GM12872 (cell line): ENCODE measurements around the gene CFAP45.

ENCODE experiments used
- TF ChIP-seq, protein P1 (sequence below): IDR thresholded peaks from 3 replicates; pipeline ENCODE4 v1.5.1; 2011; ENCODE audit warnings: low read depth, mild to moderate bottlenecking, low read length, moderate library complexity; ENCODE audit not compliant: insufficient read depth

Gene CFAP45

DNA sequence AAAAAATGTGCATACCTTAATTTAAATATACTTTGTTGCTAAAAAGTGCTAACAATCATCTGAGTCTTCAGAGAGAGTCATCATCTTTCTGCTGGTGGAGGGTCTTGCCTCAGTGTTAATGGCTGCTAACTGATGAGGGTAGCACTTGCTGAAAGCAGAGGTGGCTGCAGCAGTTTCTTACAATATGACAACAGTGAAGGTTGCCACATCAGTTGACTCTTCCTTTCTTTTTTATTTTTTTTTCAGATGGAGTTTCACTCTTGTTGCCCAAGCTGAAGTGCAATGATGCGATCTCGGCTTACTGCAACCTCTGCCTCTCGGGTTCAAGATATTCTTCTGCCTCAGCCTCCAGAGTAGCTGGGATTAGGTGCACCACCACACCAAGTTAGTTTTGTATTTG is 2.6 kb upstream of the CFAP45 start:
- TF ChIP-seq, protein P1, sequence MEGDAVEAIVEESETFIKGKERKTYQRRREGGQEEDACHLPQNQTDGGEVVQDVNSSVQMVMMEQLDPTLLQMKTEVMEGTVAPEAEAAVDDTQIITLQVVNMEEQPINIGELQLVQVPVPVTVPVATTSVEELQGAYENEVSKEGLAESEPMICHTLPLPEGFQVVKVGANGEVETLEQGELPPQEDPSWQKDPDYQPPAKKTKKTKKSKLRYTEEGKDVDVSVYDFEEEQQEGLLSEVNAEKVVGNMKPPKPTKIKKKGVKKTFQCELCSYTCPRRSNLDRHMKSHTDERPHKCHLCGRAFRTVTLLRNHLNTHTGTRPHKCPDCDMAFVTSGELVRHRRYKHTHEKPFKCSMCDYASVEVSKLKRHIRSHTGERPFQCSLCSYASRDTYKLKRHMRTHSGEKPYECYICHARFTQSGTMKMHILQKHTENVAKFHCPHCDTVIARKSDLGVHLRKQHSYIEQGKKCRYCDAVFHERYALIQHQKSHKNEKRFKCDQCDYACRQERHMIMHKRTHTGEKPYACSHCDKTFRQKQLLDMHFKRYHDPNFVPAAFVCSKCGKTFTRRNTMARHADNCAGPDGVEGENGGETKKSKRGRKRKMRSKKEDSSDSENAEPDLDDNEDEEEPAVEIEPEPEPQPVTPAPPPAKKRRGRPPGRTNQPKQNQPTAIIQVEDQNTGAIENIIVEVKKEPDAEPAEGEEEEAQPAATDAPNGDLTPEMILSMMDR = no peak

DNA sequence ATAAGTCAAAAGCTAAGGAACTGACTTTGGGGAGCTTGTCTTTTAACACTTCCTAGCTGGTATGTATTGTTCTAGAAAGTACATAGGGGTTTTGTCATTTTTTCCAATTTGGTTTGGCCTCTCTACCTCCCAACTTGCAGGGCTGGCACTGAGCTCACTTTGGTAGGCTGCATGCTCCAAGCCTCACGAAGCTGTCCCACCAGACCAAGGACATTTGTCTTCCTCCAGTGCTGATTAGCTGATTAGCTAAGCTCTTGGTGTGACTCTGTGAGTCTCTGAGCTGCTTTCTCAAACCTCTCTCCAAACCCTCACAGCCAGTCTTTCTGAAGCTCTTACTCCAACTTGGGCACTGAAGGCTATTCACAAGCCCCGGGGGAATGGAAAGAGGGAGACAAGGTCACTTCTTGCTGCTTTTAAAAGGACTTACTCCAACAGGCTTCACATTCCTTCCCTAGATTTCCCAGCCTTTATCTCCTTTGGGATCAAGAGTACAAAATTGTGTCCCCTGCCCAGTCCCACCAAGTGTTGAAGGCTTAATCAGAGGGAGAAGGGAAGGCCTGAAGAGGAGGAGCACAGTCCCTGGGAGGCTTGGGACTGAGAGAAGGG is 893 bp upstream of the CFAP45 start:
- TF ChIP-seq, protein P1 = no peak

DNA sequence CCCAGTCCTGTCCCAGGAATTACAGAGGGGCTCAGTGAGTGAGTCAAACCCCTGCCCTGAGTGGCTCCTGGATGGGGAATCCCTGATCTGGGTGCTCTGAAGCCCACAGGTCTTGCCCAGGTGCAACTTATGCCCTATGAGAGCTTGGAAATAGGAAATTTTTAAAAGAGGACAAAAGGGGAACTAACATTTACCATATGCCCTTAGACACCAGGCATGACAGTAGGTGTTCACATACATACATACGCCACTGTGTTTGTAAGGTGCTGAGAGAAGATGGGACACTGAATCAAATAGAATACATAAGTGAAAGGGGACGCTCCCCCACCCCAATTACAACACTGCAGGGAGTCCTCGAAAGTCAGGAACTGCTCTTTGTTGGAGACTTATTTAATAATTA is 1.4 kb downstream of the CFAP45 start:
- TF ChIP-seq, protein P1 = no peak

DNA sequence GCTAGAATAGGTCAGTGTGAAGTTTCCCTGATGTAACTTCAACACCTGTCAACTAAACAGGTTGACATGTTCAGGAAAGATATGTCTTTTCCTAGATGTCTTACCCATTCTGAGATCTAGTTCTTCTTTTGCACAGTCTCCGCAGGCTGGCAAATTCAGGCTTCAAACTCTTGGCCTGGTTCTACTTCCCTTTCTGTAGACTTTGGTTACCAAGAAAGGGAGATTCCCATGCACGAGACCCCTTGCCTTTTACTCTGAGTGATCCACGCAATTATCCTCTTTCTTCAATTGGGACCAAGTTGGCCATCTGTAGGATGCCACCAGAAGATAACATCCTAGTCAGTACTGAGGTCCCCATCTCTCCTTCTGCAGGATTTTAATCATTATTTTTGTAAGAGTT is 2.0 kb downstream of the CFAP45 start:
- TF ChIP-seq, protein P1 = no peak

DNA sequence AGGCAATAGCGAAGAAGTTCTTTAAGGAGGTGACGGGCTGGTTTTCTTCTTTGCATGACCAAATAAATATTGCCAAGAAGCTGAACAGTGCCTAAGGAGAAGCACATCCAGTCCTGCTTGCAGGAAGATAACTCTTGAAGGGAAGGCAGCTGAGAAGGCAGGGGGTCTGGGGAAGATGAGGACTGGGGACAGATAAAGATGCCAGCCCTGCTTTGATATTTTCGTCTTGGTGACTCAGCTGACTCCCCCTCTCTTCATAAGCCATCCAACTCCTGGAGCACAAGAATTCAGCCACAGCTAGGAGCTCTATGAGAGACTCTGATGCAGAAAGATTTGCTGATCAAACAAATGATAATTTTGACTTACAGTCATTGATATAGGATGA is 3.4 kb downstream of the CFAP45 start:
- TF ChIP-seq, protein P1 = no peak

DNA sequence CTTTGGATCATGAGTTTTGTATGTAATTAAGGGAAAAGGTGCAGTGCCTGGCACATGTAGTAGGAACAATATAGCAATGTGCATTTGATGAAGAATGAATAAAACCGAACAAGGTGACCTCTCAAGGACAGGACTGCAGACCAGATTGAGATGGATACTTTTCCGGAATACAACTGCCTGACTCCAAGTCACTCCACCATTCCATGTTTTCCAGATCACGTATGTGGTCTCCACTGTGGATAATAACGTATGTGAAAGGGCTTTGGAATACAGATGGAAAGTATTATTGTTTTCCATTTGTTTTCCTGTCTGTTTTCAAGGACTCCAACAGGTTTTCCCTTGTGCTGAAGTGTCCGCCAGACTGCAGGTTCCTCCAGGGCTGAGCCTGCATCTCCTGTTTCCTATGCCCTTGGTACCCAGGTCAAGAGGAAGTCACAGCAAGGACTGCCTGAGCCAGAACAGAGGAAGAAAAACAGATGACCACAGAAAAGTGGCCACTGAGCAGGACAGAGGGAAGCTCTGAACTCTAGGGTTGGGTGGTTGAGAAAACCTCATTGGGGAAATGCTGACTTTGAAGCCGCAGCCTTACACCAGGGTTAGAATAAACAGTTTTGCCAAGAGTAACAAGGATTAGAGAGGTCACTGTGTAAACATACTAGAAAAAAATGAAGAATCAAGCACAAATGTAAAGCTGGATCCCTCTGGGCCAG is 4.0 kb downstream of the CFAP45 start:
- TF ChIP-seq, protein P1 = no peak

DNA sequence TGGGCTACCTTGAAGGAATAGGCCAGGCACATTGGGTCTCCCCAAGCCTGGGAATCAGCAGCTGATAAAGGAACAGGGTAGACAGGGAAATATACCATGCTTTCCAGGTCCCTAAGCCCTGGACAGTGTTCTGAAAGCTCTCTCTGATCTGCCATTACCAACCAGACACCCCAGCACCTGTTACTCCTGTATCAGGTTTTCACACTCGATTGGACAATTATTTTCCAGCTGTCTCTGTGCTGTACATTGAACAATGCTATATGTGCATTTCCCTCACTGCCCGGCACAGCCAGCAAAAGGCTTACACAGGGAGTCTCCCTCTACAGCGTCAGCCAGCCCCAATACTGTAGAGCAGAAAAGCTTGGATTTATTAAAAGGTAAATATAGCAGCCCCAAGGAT is 4.7 kb downstream of the CFAP45 start:
- TF ChIP-seq, protein P1 = no peak

DNA sequence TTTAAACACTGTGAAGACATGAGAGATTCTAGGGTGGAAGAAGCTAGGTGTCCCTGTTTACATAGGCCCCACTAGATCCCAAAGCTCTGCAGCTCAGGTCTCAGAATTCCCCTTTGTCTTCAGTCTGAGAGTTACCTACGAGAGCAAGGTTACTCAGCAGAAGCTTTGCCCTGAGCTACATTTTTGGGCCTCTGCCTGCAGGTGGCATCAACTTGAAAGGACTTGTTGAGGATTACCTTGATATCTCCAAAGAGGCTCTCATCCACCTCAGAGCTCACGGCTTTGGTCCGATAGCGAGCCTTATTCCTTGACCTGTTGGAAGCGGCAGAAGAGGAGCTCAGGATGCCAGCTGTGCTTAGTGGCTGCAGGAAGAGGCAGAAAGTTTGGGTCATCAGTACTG is 7.0 kb downstream of the CFAP45 start:
- TF ChIP-seq, protein P1 = no peak; the same call in 2 of the 3 replicates
